ENCODE data around the gene CSTF2T. TPM values are rescaled to one million over a fixed set of nuclear protein-coding genes. Genes with fewer than 3 reads are reported as not detected.

Gene CSTF2T
- total RNA-seq, 1 donor from 2014 or later, result 28.7 TPM

GRCh38 chr10:51654918-51655317 lies 44.5 kb downstream of the CSTF2T start:
- H3K4me1 Mint-ChIP-seq (ENCODE audit: low read depth), result peaks cover 2% of the 10 kb centered on the region
- H3K9me3 Mint-ChIP-seq (ENCODE audit: low read depth), result no peaks in the 10 kb centered on the region
- no peak for DNase-seq (ENCODE audit: low spot score, unreplicated experiment)

GRCh38 chr10:51653025-51653424 lies 46.4 kb downstream of the CSTF2T start:
- no peak for DNase-seq (ENCODE audit: low spot score, unreplicated experiment)
- H3K4me1 Mint-ChIP-seq (ENCODE audit: low read depth), result peaks cover 2% of the 10 kb centered on the region
- no peak overlapping the region for H3K4me3 Mint-ChIP-seq (ENCODE audit: low read depth)
- H3K9me3 Mint-ChIP-seq (ENCODE audit: low read depth), result no peaks in the 10 kb centered on the region
- no peaks in the 10 kb centered on the region for H3K36me3 Mint-ChIP-seq (ENCODE audit: insufficient read depth)
- TF ChIP-seq CTCF (IDR thresholded peaks at IDR 0.05; ENCODE audit: unreplicated experiment), result no peak
- no peaks in the 10 kb centered on the region for H3K27me3 Mint-ChIP-seq
- H3K27ac Mint-ChIP-seq, result no peak overlapping the region

More at GRCh38 chr10:51654918-51655317, 44.5 kb downstream of the CSTF2T start:
- Mint-ChIP-seq H3K4me3 (ENCODE audit: low read depth) (no peak overlapping the region), H3K27me3 (no peaks in the 10 kb centered on the region), H3K36me3 (ENCODE audit: insufficient read depth) (no peaks in the 10 kb centered on the region), H3K27ac (no peak overlapping the region)
- no peak for TF ChIP-seq CTCF (IDR thresholded peaks at IDR 0.05; ENCODE audit: unreplicated experiment)

GRCh38 chr10:51651063-51651462 lies 48.3 kb downstream of the CSTF2T start:
- DNase-seq (ENCODE audit: low spot score, unreplicated experiment), result no peak
- H3K27me3 Mint-ChIP-seq, result no peaks in the 10 kb centered on the region
- no peaks in the 10 kb centered on the region for H3K4me1 Mint-ChIP-seq (ENCODE audit: low read depth)
- H3K27ac Mint-ChIP-seq, result no peak overlapping the region
- no peaks in the 10 kb centered on the region for H3K36me3 Mint-ChIP-seq (ENCODE audit: insufficient read depth)
- no peak for TF ChIP-seq CTCF (IDR thresholded peaks at IDR 0.05; ENCODE audit: unreplicated experiment)
- no peaks in the 10 kb centered on the region for H3K9me3 Mint-ChIP-seq (ENCODE audit: low read depth)
- H3K4me3 Mint-ChIP-seq (ENCODE audit: low read depth), result no peak overlapping the region

- no peak overlapping the region for H3K4me3 Mint-ChIP-seq (ENCODE audit: low read depth)
- peaks cover 2% of the 10 kb centered on the region for H3K4me1 Mint-ChIP-seq (ENCODE audit: low read depth)
- H3K36me3 Mint-ChIP-seq (ENCODE audit: insufficient read depth), result no peaks in the 10 kb centered on the region
- DNase-seq (ENCODE audit: low spot score, unreplicated experiment), result no peak
- H3K27me3 Mint-ChIP-seq, result no peaks in the 10 kb centered on the region
- TF ChIP-seq CTCF (IDR thresholded peaks at IDR 0.05; ENCODE audit: unreplicated experiment), result no peak
- H3K9me3 Mint-ChIP-seq (ENCODE audit: low read depth), result no peaks in the 10 kb centered on the region
- no peak overlapping the region for H3K27ac Mint-ChIP-seq
Observed at GRCh38 chr10:51649064-51649463, 50.3 kb downstream of the CSTF2T start.
